Stimulated activated CD4-positive, alpha-beta T cell treated with anti-CD3 and anti-CD28 coated beads, TNF-alpha, amount 100 ng/mL, for 4 hours (primary cell): ENCODE data around the gene MYDGF.
"Not testable (repeated sequence)": the region's sequence is repeated elsewhere in the genome, so short reads cannot be mapped to it uniquely, and the experiment has no call there.

ENCODE experiments used
- DNase-seq, 3 experiments: peaks; one replicate each; pipeline ENCODE4 v3.0.0-alpha.2; 2020; ENCODE audit warnings: low read depth in 3 of 3

MYDGF gene

DNA sequence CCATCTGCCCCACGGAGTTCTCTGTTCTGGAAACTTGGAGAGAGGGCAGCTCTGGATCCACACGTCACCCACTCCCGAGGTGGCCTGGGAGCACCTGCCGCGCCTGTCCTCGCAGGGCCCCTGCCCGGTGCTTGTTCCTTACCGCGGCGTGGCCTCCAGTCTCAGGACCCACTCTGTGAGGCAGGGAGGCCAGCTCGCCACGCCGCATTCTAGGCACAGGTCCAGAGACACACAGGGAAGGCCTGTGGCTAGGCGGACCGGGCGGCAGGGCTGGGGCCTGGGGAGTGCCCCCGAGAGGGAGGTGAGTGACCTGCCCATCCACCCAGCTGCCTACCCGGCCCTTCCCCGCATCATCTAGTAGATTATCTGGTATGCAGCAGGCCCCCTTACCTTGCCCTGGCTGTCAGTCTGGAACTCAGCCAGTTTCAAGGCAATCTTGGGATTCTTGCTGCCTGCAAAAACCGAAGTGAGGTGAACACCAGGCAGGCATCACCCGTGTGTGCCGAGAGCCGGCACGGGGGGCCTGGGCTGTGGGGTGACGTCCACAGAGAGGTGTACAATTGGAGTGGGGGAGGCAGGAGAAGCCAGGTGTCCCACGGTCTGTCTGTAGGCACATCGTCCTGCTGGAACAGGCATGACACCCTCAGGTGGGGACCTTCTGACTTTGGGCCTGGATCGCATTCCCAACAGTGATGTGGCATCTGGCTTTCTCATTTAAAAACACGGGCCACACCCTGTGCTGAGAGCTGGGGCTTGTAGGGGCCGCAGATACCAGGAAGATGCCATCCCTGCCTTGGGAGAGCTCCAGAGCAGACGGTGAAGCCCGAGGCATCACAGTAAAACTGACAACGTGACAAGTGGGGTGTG lies 29.9 kb upstream of the MYDGF start:
- DNase-seq: no peak

- DNase-seq: no peak
Measured at GRCh38 chr19:4697304-4697703, 27.2 kb upstream of the MYDGF start.

- DNase-seq: no peak
Measured at GRCh38 chr19:4695224-4695731, 25.1 kb upstream of the MYDGF start.

DNA sequence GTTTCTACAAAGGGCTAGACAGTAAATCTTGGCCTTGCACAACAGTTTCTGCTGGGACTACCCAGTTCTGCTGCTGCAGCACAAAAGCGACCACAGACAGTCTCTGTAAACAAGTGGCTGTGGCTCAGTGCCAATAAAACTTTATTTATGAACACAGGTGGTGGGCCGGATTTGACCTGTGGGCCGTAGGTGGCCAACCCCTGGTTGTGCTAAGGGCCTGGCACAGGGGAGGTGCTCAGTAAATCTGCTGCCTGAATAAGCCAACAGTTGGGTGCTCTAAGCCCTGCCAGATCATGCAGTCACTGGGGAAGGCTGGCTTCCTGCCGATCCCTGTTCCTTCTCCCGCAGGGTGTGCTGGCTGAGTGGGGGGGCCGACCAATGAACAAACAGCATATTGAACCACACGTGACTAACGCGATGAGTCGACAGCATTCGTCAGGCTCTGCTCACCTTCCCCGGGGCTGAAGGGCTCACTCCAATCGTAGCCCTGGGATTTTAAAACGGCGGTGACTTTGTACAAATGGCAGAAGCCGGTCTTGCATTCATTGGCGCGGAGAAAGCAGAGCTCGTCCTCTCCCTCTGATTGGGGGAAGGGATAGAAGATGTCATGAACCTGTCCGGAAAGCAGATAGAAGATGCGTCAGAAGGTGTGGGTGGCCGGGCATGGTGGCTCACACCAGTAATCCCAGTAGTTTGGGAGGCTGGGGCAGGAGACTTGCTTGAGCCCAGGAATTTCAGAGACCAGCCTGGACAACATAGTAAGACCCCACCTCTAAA lies 24.3 kb upstream of the MYDGF start:
- no peak for DNase-seq

GRCh38 chr19:4693471-4694121 lies 23.5 kb upstream of the MYDGF start:
- DNase-seq: no peak

GRCh38 chr19:4693078-4693350 lies 22.9 kb upstream of the MYDGF start:
- no peak for DNase-seq

GRCh38 chr19:4692251-4693077 lies 22.3 kb upstream of the MYDGF start:
- no peak for DNase-seq

- no peak for DNase-seq
Measured at GRCh38 chr19:4691373-4691772, 21.2 kb upstream of the MYDGF start.

GRCh38 chr19:4690361-4690760 lies 20.2 kb upstream of the MYDGF start:
- no peak for DNase-seq

DNA sequence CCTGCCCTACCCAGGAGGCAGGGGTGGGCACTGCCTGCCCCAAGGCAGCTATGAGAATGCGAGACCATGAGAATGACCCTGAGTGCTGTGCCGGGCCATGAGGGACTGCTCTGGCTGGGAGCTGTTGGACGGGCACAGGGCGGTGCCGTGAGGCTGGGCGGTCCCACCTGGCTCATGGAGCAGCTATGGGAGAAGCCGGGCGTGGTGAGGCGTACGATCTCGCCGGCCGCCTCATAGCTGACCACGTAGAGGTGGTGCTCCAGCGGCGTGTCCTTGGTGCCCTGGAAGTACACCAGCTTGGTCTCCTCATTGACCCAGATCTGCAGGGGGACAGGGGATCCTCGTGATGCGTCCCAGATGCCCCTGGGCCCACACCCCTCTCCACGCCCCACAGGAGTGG lies 19.3 kb upstream of the MYDGF start:
- no peak for DNase-seq

- DNase-seq: no peak
Measured at GRCh38 chr19:4688587-4688986, 18.4 kb upstream of the MYDGF start.

- no peak for DNase-seq
Measured at GRCh38 chr19:4687396-4687795, 17.3 kb upstream of the MYDGF start.

DNA sequence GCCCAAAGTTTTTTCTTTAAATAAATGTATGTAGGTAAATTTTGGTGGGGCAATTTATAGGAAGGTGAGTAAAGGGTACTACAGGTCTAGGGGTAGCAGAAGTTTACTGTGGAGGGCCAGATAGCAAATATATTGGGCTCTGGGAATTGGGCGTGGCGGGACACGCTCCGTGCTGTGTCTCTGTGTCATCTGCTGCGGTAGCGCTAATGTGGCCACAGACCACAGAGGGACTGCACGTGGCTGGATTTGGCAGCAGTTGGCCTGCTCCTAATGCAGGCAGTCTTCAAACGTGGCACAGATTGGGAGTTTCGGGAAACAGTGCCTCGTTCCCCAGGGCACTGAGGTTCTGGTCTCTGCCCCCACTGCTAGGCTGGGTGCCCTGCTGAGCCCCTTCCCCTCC lies 16.6 kb upstream of the MYDGF start:
- DNase-seq: no peak

DNA sequence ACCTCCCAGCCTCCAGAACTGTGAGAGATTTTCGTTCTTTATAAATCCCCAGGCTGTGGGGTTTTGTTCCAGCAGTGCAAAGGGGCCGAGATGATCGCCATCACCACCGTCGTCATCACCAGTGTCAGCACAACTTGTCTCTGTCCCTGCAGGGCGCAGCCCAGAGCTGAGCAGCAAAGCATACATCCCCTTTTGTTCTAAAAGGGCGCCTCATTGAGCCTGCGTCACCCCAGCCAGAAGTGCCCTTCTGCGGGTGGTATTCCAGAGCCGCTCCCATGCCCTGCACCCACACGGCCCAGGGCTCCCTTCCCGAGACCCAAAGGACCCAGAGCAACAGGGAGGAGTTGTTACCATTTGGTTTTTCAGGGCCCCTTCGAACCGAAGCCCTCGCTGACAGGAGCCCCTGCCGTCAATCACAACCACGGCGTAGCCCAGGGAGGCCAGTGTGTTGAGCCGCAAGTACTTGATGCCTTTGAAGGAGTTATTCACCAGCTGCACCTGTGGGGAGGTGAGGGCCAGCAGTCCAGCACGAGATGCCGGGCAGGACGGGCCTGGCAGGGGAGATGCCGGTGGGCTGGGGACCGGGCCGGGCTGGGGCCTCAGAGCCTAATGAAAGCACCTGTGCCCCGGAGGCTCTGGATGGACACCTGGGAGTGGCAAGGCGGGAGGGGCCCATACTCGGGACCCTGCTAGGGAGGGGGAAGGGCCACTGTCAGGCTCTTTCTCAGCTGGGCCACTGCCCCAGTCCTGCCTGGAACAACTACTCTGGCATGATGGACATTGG lies 14.4 kb upstream of the MYDGF start:
- DNase-seq: no peak

GRCh38 chr19:4682417-4683200 lies 12.5 kb upstream of the MYDGF start:
- DNase-seq: no peak

DNA sequence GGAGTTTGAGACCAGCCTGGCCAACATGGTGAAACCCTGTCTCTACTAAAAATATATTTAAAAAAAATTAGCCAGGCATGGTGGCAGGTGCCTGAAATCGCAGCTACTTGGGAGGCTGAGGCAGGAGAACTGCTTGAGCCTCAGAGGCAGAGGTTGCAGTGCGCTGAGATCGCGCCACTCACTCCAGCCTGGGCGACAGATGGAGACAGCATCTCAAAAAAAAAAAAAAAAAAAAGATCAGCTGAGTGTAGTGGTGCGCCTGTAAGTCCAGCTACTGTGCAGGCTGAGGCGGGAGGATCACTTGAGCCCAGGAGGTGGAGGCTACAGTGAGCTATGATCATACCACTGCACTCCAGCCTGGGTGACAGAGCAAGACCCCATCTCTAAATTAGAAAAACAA lies 9.9 kb upstream of the MYDGF start:
- not testable (repeated sequence) for DNase-seq

GRCh38 chr19:4678881-4679790 lies 9.0 kb upstream of the MYDGF start:
- DNase-seq: no peak

DNA sequence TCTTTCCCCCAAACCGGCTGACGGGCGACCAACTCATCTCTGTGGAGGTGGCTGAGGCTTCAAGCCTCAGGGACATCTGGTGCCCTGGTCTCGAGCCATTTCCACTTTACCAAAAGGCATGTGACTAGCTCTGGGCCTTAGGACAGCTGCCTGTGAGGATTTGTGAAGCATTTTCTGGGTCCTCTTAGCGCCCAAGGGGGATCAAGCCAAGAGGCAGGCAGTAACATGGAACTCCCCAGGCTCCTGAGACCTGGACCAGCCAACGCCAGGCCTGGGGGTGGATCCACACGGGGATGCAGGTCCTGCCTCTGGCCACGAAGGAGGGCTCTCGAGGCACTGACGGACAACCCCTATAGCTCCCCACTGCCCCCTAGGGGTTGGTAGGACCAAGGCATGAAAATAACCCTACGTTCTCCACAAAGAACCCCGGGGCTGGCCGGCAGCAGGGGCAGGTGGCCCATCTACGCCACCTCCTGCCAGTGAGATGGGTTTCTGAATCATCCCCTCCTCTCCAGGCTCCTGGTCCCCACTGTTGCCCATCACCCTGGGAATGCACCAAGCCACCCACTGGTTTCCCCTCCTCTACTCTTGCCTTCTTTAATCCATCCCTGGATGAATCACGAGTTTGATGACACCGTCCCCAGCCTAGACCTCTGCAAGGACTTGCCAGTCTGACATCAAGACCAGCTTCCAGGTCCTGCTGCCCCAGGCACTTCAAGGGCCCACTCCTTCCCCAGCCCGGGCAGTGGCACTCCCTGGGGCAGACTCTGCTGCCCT lies 7.0 kb upstream of the MYDGF start:
- no peak for DNase-seq
